ENCODE results near the gene PDE6B.
A peak's percentile ranks its signal among the peaks of the same experiment; 100 is the strongest.

Gene PDE6B

GRCh38 chr4:671769-672168 lies 46.4 kb downstream of the PDE6B start:
- H4K20me1 ChIP-seq = peaks cover 0 to 20% (median 0%) of the 10 kb centered on the region in 11 experiments; a peak in 4 of 22 replicates
- no peak overlapping the region for H3K27ac ChIP-seq
- no peak overlapping the region for H3K9ac ChIP-seq
- H3K9me3 ChIP-seq (replicated peaks in 1 of 11) = no peaks in the 10 kb centered on the region
- H3K4me1 ChIP-seq = peaks cover 32 to 41% (median 33%) of the 10 kb centered on the region in 10 experiments
- peak overlapping the region in 1 of 11 experiments; percentile 98; a peak in 1 of 22 replicates for H3K4me2 ChIP-seq
- no peak for TF ChIP-seq Cebpa-rat (IDR thresholded peaks at IDR 0.05)
- H3K36me3 ChIP-seq = peaks cover 26 to 37% (median 30%) of the 10 kb centered on the region in 11 experiments
- H3K27me3 ChIP-seq = no peaks in the 10 kb centered on the region
- H3K4me3 ChIP-seq = no peak overlapping the region

GRCh38 chr4:673349-674091 lies 48.1 kb downstream of the PDE6B start:
- no peaks in the 10 kb centered on the region for H3K27me3 ChIP-seq
- peak overlapping the region; percentile 92 to 100 (median 98) for H3K4me2 ChIP-seq
- no peak for TF ChIP-seq Cebpa-rat (IDR thresholded peaks at IDR 0.05)
- H3K9ac ChIP-seq = peak overlapping the region; percentile 81 to 98 (median 94)
- H3K27ac ChIP-seq = peak overlapping the region; percentile 33 to 98 (median 89); a peak in 21 of 22 replicates
- peaks cover 0 to 25% (median 0%) of the 10 kb centered on the region in 11 experiments; a peak in 4 of 22 replicates for H4K20me1 ChIP-seq
- peaks cover 48 to 57% (median 50%) of the 10 kb centered on the region in 10 experiments for H3K4me1 ChIP-seq
- no peaks in the 10 kb centered on the region for H3K9me3 ChIP-seq (replicated peaks in 1 of 11)
- H3K4me3 ChIP-seq = peak overlapping the region; percentile 74 to 98 (median 89)
- H3K36me3 ChIP-seq = peaks cover 26 to 37% (median 30%) of the 10 kb centered on the region in 11 experiments

GRCh38 chr4:674172-675035 lies 49.0 kb downstream of the PDE6B start, which contains the start of the genes ATP5ME and MYL5:
Gene ATP5ME (minus strand): TSS chr4:674276. CDS start chr4:674247, 29 bp downstream.
Gene MYL5 (plus strand): TSS chr4:674542. CDS start chr4:678027, 3,485 bp downstream.
- Histone ChIP-seq H4K20me1 (peaks cover 0 to 25% (median 0%) of the 10 kb centered on the region in 11 experiments; a peak in 4 of 22 replicates), H3K27me3 (no peaks in the 10 kb centered on the region), H3K36me3 (peaks cover 26 to 37% (median 30%) of the 10 kb centered on the region in 11 experiments), H3K9me3 (replicated peaks in 1 of 11) (no peaks in the 10 kb centered on the region), H3K4me3 (peak within 1 kb of the TSS; percentile 74 to 98 (median 89)), H3K9ac (peak within 1 kb of the TSS; percentile 89 to 98 (median 97)), H3K27ac (peak within 1 kb of the TSS; percentile 89 to 98 (median 95)), H3K4me1 (peaks cover 48 to 62% (median 54%) of the 10 kb centered on the region in 10 experiments), H3K4me2 (peak within 1 kb of the TSS; percentile 97 to 100 (median 99))
- no peak for TF ChIP-seq Cebpa-rat (IDR thresholded peaks at IDR 0.05)

GRCh38 chr4:675036-675882 lies 49.9 kb downstream of the PDE6B start:
- peak overlapping the region; percentile 89 to 98 (median 97) for H3K9ac ChIP-seq
- no peaks in the 10 kb centered on the region for H3K9me3 ChIP-seq (replicated peaks in 1 of 11)
- peaks cover 50 to 65% (median 56%) of the 10 kb centered on the region in 10 experiments for H3K4me1 ChIP-seq

GRCh38 chr4:675980-676870 lies 50.9 kb downstream of the PDE6B start:
- Histone ChIP-seq H4K20me1 (peaks cover 0 to 25% (median 0%) of the 10 kb centered on the region in 11 experiments; a peak in 4 of 22 replicates), H3K27ac (peak overlapping the region in 9 of 11 experiments; percentile 6 to 98 (median 94); a peak in 15 of 22 replicates), H3K9me3 (replicated peaks in 1 of 11) (no peaks in the 10 kb centered on the region), H3K36me3 (peaks cover 18 to 21% (median 20%) of the 10 kb centered on the region in 11 experiments), H3K4me2 (peak overlapping the region; percentile 95 to 100 (median 98)), H3K27me3 (no peaks in the 10 kb centered on the region), H3K4me1 (peaks cover 59 to 75% (median 66%) of the 10 kb centered on the region in 10 experiments), H3K4me3 (peak overlapping the region in 8 of 10 experiments; percentile 9 to 97 (median 82); a peak in 12 of 20 replicates), H3K9ac (peak overlapping the region; percentile 25 to 98 (median 97); a peak in 21 of 22 replicates)
- TF ChIP-seq Cebpa-rat (IDR thresholded peaks at IDR 0.05) = no peak

More at GRCh38 chr4:675036-675882, 49.9 kb downstream of the PDE6B start:
- Histone ChIP-seq H3K4me3 (peak overlapping the region; percentile 74 to 98 (median 89)), H3K4me2 (peak overlapping the region; percentile 95 to 100 (median 98)), H4K20me1 (peaks cover 0 to 25% (median 0%) of the 10 kb centered on the region in 11 experiments; a peak in 4 of 22 replicates), H3K27me3 (no peaks in the 10 kb centered on the region), H3K27ac (peak overlapping the region; percentile 89 to 98 (median 95)), H3K36me3 (peaks cover 26 to 31% (median 30%) of the 10 kb centered on the region in 11 experiments)
- TF ChIP-seq Cebpa-rat (IDR thresholded peaks at IDR 0.05) = no peak

GRCh38 chr4:676871-677235 lies 51.5 kb downstream of the PDE6B start:
- Histone ChIP-seq H3K27ac (peak overlapping the region in 6 of 11 experiments; percentile 89 to 98 (median 97); a peak in 8 of 22 replicates), H3K9ac (peak overlapping the region; percentile 25 to 98 (median 94); a peak in 16 of 22 replicates), H3K4me3 (peak overlapping the region in 1 of 10 experiments; percentile 95; a peak in 1 of 20 replicates), H3K36me3 (peaks cover 12 to 15% (median 14%) of the 10 kb centered on the region in 11 experiments), H4K20me1 (peaks cover 0 to 19% (median 0%) of the 10 kb centered on the region in 11 experiments; a peak in 4 of 22 replicates), H3K9me3 (replicated peaks in 1 of 11) (no peaks in the 10 kb centered on the region), H3K27me3 (no peaks in the 10 kb centered on the region), H3K4me1 (peaks cover 60 to 75% (median 67%) of the 10 kb centered on the region in 10 experiments), H3K4me2 (peak overlapping the region; percentile 95 to 100 (median 98))
- no peak for TF ChIP-seq Cebpa-rat (IDR thresholded peaks at IDR 0.05)
